AG10803 (cell line): Measurements from ENCODE around the gene CLCNKB.
"Not testable (repeated sequence)": the region's sequence is repeated elsewhere in the genome, so short reads cannot be mapped to it uniquely, and the experiment has no call there.

Experiments used
- DNase-seq: peaks from one replicate; pipeline ENCODE4 v3.0.0; 2010; ENCODE audit warnings: low read depth
- H3K4me3 ChIP-seq: 2 replicates; pipeline ENCODE4 v1.5.1; 2011; ENCODE audit warnings: mild to moderate bottlenecking, low read length, control low read depth
- TF ChIP-seq, protein P1 (sequence below): conservative IDR thresholded peaks from 2 replicates; pipeline ENCODE4 v1.5.1; 2011; ENCODE audit warnings: mild to moderate bottlenecking, low read length, control low read depth, inconsistent platforms

Gene CLCNKB

DNA sequence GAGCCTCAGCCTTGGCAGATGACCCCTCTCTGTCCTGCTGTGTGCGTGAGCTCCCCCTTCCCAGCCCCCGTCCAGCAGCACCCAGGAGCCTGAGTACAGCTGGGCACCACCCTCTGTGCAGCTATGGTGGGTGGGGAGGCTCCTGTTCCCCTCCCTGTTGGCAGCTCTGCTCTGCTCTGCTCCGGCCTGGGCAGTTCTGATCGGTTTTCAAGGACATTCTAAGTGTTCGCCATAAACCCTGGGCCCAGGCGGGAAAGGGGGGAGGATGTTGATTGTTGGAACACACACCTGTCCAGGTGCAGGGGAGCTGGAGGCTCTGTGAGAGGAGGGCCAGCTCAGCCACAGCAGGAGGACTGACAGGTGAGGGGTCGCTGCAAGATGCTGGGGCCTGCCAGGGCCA is at the start of gene CLCNKB:
Gene CLCNKB, plus strand, starts transcription at position 262 of the 400 bp plus-strand sequence. CDS start 711 bp downstream, outside the sequence.
- DNase-seq: no peak
- H3K4me3 ChIP-seq: no peak within 1 kb of the TSS
- TF ChIP-seq, protein P1, sequence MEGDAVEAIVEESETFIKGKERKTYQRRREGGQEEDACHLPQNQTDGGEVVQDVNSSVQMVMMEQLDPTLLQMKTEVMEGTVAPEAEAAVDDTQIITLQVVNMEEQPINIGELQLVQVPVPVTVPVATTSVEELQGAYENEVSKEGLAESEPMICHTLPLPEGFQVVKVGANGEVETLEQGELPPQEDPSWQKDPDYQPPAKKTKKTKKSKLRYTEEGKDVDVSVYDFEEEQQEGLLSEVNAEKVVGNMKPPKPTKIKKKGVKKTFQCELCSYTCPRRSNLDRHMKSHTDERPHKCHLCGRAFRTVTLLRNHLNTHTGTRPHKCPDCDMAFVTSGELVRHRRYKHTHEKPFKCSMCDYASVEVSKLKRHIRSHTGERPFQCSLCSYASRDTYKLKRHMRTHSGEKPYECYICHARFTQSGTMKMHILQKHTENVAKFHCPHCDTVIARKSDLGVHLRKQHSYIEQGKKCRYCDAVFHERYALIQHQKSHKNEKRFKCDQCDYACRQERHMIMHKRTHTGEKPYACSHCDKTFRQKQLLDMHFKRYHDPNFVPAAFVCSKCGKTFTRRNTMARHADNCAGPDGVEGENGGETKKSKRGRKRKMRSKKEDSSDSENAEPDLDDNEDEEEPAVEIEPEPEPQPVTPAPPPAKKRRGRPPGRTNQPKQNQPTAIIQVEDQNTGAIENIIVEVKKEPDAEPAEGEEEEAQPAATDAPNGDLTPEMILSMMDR: no peak

DNA sequence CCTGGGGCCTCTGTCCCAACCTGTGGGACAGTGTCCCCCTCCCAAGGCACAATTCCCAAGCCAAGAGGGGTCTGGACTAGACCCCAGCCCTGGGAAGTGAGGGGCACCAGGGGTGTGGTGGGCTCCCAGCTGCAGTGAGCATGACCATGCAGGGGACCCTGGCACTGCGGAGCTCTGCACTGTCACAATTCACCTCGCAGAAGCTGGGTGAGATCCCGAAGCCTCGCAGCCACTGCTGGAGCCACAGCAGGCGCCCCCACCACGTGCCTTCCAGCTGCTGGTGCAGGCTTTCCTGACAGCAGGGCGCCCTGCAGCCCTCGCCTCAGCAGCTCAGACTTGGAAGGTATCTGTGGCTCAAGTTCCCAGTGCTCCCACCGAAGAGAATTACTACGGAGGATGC is 49.5 kb upstream of the CLCNKB start:
- DNase-seq: no peak
- no peak overlapping the region for H3K4me3 ChIP-seq
- TF ChIP-seq, protein P1: no peak

GRCh38 chr1:15994590-15995351 is 48.8 kb upstream of the CLCNKB start:
- TF ChIP-seq, protein P1: peak; percentile 96
- DNase-seq: peak; percentile 73
- no peak overlapping the region for H3K4me3 ChIP-seq

DNA sequence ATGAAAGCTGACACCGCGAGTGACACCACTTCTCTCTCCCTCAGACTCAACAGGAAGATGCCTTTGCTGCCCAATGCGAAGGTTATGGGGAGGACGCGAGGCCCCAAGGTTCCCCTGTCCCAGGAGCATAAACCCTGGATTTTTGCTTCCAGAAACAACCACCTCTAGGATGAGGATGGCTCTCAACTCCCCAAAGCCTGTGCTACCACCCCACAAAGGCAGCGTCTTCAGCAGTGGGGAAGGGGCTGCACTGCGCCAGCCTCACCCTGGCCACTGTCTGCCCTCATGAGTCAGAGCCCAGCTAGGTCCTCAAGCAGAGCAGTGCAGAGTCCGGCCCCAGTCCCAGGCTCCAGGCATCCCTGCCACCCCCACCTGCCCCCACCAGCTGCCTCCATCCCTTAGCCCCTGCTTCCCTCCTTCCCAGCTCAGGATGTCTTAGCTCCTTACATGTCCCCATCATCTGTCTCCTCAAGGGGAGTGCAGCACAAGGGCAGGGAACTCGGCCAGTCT is 46.5 kb upstream of the CLCNKB start:
- no peak for DNase-seq
- no peak overlapping the region for H3K4me3 ChIP-seq
- TF ChIP-seq, protein P1: no peak

DNA sequence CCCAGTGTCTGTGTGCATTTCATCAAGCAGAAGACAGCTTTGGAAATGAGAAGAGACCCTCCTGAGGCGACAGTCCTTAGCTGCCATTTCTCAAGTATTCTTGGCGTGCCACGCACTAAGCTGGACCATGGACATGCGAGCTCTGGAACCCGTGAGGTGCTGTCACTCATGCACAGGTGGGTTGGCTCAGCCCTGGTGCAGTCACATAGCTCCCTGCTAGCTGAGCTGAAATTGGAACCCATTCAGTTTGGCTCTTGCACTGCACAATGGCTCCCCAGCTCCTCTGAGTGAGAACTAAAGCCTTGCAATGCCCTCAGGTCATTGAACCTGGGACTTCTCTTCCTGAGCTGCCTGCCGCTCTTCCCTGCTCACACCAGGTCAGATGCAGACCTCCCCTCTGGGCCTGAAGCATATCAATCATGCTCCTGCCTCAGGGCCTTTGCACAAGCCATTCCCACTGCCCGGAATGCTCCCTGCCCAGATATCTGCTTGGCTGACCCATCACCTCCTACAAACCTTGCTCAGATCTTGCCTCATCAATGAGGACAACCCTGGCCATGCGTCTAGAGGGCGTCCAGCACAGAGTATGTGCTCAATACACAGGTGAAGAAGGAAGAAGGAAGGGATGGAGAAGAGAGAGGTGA is 45.8 kb upstream of the CLCNKB start:
- H3K4me3 ChIP-seq: no peak overlapping the region
- no peak for DNase-seq
- TF ChIP-seq, protein P1: no peak

GRCh38 chr1:15998929-15999328 is 44.7 kb upstream of the CLCNKB start:
- no peak overlapping the region for H3K4me3 ChIP-seq
- TF ChIP-seq, protein P1: no peak
- DNase-seq: no peak

DNA sequence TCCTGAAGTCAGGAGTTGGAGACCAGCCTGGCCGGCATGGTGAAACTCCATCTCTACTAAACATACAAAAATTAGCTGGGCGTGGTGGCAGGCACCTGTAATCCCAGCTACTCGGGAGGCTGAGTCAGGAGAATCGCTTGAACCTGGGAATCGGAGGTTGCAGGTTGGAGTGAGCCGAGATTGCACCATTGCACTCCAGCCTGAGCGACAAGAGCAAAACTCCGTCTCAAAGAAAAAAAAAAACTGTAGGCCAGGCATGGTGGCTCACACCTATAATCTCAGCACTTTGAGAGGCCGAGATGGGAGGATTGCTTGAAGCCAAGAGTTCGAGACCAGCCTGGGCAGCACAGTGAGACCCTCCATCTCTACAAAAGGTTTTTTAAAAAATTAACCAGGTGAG is 42.3 kb upstream of the CLCNKB start:
- DNase-seq, H3K4me3 ChIP-seq: not testable (repeated sequence)
